Mammary epithelial cell (primary cell): ENCODE data around the gene FGF4.

Experiments used
- EZH2 ChIP-seq: IDR thresholded peaks from 2 replicates; pipeline ENCODE4 v1.6.1; 2012; ENCODE audit warnings: low read length, inconsistent platforms, borderline replicate concordance
- TF ChIP-seq, protein P1 (sequence below), 2 donors: IDR thresholded peaks in 1 of 2; conservative IDR thresholded peaks in 1 of 2; 2 replicates each; pipeline ENCODE4 v1.5.1; 2011 to 2012; ENCODE audit warnings: inconsistent platforms in 2 of 2, low read length in 2 of 2, mild to moderate bottlenecking in 2 of 2, control low read depth in 1 of 2, low read depth in 1 of 2; ENCODE audit not compliant: insufficient read depth in 1 of 2; ENCODE audit errors: extremely low read depth in 1 of 2

DNA sequence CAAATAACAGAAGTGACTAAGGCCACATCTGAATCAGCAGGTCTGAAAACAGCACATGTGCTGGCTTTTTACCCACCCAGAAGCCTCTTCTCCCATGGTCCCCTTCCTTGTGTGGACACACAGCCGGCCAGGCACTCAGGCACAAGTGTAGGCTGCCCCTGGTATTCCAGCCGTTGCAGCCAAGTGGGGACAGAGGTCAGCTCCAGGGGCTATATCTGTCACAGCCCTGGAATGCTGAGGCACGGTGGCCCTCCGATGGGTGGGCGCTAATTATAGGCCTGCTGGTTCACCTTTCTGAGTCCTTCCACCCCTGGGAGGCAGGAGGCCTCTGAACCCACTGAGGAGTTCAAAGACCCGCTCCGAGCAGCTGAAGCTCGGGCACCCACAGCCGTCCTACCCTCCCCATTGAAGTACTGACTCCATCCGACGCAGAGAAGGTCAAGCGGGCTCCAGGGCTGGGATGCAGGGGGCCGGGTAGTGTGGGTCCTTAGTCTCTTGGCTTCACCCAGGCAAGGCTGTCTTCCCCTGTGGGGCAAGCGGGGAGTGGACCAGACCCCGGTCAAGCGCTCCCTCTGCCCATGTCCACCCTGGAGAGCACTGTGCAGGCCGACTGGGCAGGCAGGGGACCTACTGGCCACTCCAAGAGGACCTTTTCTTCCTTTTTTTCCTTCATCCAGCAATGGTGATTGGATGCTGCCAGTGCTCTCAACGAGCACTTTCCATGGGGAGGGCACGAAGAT lies 29.8 kb upstream of the FGF4 start:
- TF ChIP-seq, protein P1, sequence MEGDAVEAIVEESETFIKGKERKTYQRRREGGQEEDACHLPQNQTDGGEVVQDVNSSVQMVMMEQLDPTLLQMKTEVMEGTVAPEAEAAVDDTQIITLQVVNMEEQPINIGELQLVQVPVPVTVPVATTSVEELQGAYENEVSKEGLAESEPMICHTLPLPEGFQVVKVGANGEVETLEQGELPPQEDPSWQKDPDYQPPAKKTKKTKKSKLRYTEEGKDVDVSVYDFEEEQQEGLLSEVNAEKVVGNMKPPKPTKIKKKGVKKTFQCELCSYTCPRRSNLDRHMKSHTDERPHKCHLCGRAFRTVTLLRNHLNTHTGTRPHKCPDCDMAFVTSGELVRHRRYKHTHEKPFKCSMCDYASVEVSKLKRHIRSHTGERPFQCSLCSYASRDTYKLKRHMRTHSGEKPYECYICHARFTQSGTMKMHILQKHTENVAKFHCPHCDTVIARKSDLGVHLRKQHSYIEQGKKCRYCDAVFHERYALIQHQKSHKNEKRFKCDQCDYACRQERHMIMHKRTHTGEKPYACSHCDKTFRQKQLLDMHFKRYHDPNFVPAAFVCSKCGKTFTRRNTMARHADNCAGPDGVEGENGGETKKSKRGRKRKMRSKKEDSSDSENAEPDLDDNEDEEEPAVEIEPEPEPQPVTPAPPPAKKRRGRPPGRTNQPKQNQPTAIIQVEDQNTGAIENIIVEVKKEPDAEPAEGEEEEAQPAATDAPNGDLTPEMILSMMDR (conservative IDR thresholded peaks at IDR 0.05 in 1 of 2, IDR thresholded peaks at IDR 0.05 in 1 of 2; ENCODE audit: extremely low read depth in 1 of 2, insufficient read depth in 1 of 2, low read depth in 1 of 2, low read length in 2 of 2), result no peak
- TF ChIP-seq EZH2, result no peak
